HCT116 (cell line): ENCODE data around the gene KAT6B. TPM values are rescaled to one million over a fixed set of nuclear protein-coding genes. Genes with fewer than 3 reads are reported as not detected.

Source experiments
- ATAC-seq: fragments of 200-7000 bp; cut with Tn5 transposase; 2 replicates; pipeline ENCODE4 v1.9.1; 2020; ENCODE audit warnings: mild to moderate bottlenecking, moderate library complexity
- BruUV-seq: library from RNA; stranded (reverse); fragments of 400-500 nt; replicated peaks from 2 replicates; lab custom pipeline; 2021; lab: Mats Ljungman, UMichigan
- CTCF ChIA-PET: fragments of 300-600 bp; sonication (Branson Sonifier 250); formaldehyde crosslinking; loops from one replicate; lab custom pipeline; 2021; ENCODE audit warnings: antibody characterized with exemption; lab: Charles Lee
- POLR2A ChIA-PET: fragments of 300-600, 350-600 bp; sonication (Branson Sonifier 250); formaldehyde crosslinking; loops from one replicate; lab custom pipeline; 2021; ENCODE audit warnings: antibody characterized with exemption; lab: Charles Lee
- RAD21 ChIA-PET, 2 experiments: fragments of 300-600 bp; sonication (Branson Sonifier 250); formaldehyde crosslinking; loops; one replicate each; lab custom pipeline; 2023; ENCODE audit warnings: low total read pairs in 2 of 2; ENCODE audit not compliant: uncharacterized antibody in 2 of 2, unreplicated experiment in 2 of 2, low non-redundant PET in 1 of 2; lab: Charles Lee
- DNase-seq: peaks from one replicate; pipeline ENCODE4 v3.0.0-alpha.2; 2010; ENCODE audit warnings: low read depth, low spot score
- H2AFZ ChIP-seq: fragments of 200-600 bp; shearing (Covaris generic), sonication (generic); 2 replicates; pipeline ENCODE4 v1.6.1; 2017; ENCODE audit warnings: low read depth, mixed run types, mixed read lengths, antibody characterized with exemption, low read length; ENCODE audit not compliant: poor library complexity, severe bottlenecking
- H3K27ac ChIP-seq: 2 replicates; pipeline ENCODE4 v1.5.1; 2012; ENCODE audit warnings: low read depth, low read length
- H3K27me3 ChIP-seq: fragments of 200-600 bp; sonication (generic); 2 replicates; pipeline ENCODE4 v1.6.1; 2016; ENCODE audit warnings: mixed run types, low read length, mixed read lengths; ENCODE audit not compliant: insufficient read depth
- H3K36me3 ChIP-seq, 2 experiments: fragments of 200-500 bp in 1 of 2; fragments of 200-600 bp in 1 of 2; sonication (Bioruptor generic) in 1 of 2; sonication (generic) in 1 of 2; 2 replicates each; pipeline versions ENCODE4 v1.5.1 to v1.6.1; 2014 to 2016; ENCODE audit warnings: low read length in 2 of 2, inconsistent platforms in 1 of 2, mixed read lengths in 1 of 2, mixed run types in 1 of 2; ENCODE audit not compliant: insufficient read depth in 2 of 2, control insufficient read depth in 1 of 2
- H3K4me1 ChIP-seq, 2 experiments: fragments of 200-600 bp in 1 of 2; sonication (generic) in 1 of 2; 2 replicates each; pipeline versions ENCODE4 v1.5.1 to v1.6.1; 2012 to 2017; ENCODE audit warnings: low read length in 2 of 2, inconsistent platforms in 1 of 2, mild to moderate bottlenecking in 1 of 2, mixed read lengths in 1 of 2, mixed run types in 1 of 2, moderate library complexity in 1 of 2; ENCODE audit not compliant: insufficient read depth in 2 of 2, control insufficient read depth in 1 of 2
- H3K4me2 ChIP-seq: fragments of 200-600 bp; sonication (generic); 2 replicates; pipeline ENCODE4 v1.6.1; 2017; ENCODE audit warnings: mixed run types, low read length, mixed read lengths
- H3K4me3 ChIP-seq, 2 experiments: fragments of 200-600 bp in 1 of 2; sonication (generic) in 1 of 2; replicated peaks in 1 of 2; 2 replicates each; pipeline ENCODE4 v1.5.1; 2011 to 2016; ENCODE audit warnings: low read length in 2 of 2, control low read depth in 1 of 2, low read depth in 1 of 2, mild to moderate bottlenecking in 1 of 2, mixed read lengths in 1 of 2, mixed run types in 1 of 2
- H3K79me2 ChIP-seq: fragments of 200-600 bp; sonication (generic); 2 replicates; pipeline ENCODE4 v1.6.1; 2017; ENCODE audit warnings: mild to moderate bottlenecking, mixed run types, low read length, moderate library complexity, mixed read lengths; ENCODE audit not compliant: insufficient read depth
- H3K9ac ChIP-seq: fragments of 200-600 bp; sonication (generic); 2 replicates; pipeline ENCODE4 v1.6.1; 2016; ENCODE audit warnings: low read length, mixed read lengths
- H3K9me2 ChIP-seq: fragments of 200-600 bp; sonication (generic), shearing (Covaris generic); 2 replicates; pipeline ENCODE4 v1.6.1; 2017; ENCODE audit warnings: mixed run types, mild to moderate bottlenecking, moderate library complexity; ENCODE audit not compliant: insufficient read depth
- H3K9me3 ChIP-seq, 2 experiments: fragments of 200-500 bp in 1 of 2; fragments of 200-600 bp in 1 of 2; sonication (Bioruptor generic) in 1 of 2; sonication (generic) in 1 of 2; 2 replicates each; pipeline ENCODE4 v1.6.1; 2014 to 2017; ENCODE audit warnings: low read length in 2 of 2, mixed read lengths in 2 of 2, inconsistent platforms in 1 of 2, low read depth in 1 of 2, mild to moderate bottlenecking in 1 of 2, mixed run types in 1 of 2, moderate library complexity in 1 of 2; ENCODE audit not compliant: control insufficient read depth in 1 of 2, insufficient read depth in 1 of 2
- H4K20me1 ChIP-seq: fragments of 200-600 bp; sonication (generic), shearing (Covaris generic); 2 replicates; pipeline ENCODE4 v1.6.1; 2017; ENCODE audit warnings: mixed run types, mild to moderate bottlenecking, moderate library complexity; ENCODE audit not compliant: insufficient read depth
- EGR1 ChIP-seq: IDR thresholded peaks from 2 replicates; pipeline ENCODE4 v1.6.1; 2012; ENCODE audit warnings: low read depth
- EZH2 ChIP-seq: fragments of 200-600 bp; sonication (generic); IDR thresholded peaks from 2 replicates; pipeline ENCODE4 v1.6.1; 2017; ENCODE audit warnings: antibody characterized with exemption, mixed run types
- EZH2phosphoT487 ChIP-seq: fragments of 200-600 bp; IDR thresholded peaks from 2 replicates; pipeline ENCODE4 v1.6.1; 2018; ENCODE audit warnings: antibody characterized with exemption, borderline replicate concordance
- JUND ChIP-seq: IDR thresholded peaks from 2 replicates; pipeline ENCODE4 v1.6.1; 2012
- POLR2A ChIP-seq: IDR thresholded peaks from 2 replicates; pipeline ENCODE4 v1.7.0; 2011; ENCODE audit warnings: borderline replicate concordance; ENCODE audit not compliant: insufficient read depth, insufficient read length; ENCODE audit errors: extremely low read depth
- POLR2AphosphoS5 ChIP-seq: IDR thresholded peaks from 2 replicates; pipeline ENCODE4 v1.6.1; 2011; ENCODE audit warnings: mild to moderate bottlenecking, low read depth, low read length, moderate library complexity
- RAD21 ChIP-seq: IDR thresholded peaks from 2 replicates; pipeline ENCODE4 v1.6.1; 2012; ENCODE audit warnings: low read depth, mild to moderate bottlenecking
- SIN3A ChIP-seq: IDR thresholded peaks from 2 replicates; pipeline ENCODE4 v1.6.1; 2012; ENCODE audit warnings: low read depth
- SRF ChIP-seq: IDR thresholded peaks from 2 replicates; pipeline ENCODE4 v1.6.1; 2012; ENCODE audit warnings: low read depth
- intact Hi-C: fragments of 100-400 bp; cut with micrococcal nuclease; formaldehyde crosslinking; loops from 2 replicates; pipeline ENCODE4 v1.10.0; 2022
- total RNA-seq: library from RNA; stranded (reverse); gene quantifications from one replicate; pipeline ENCODE4 v1.2.1, GENCODE V29; 2021; ENCODE audit not compliant: unreplicated experiment
- TF ChIP-seq, protein P1 (sequence below): IDR thresholded peaks from 2 replicates; pipeline ENCODE4 v1.6.1; 2011; ENCODE audit warnings: mild to moderate bottlenecking, low read length, moderate library complexity; ENCODE audit not compliant: insufficient replicate concordance; ENCODE audit errors: extremely low read depth
- TF ChIP-seq, protein P2 (sequence below): IDR thresholded peaks from 2 replicates; pipeline ENCODE4 v1.6.1; 2012
- TF ChIP-seq, protein P3 (sequence below): IDR thresholded peaks from 2 replicates; pipeline ENCODE4 v1.6.1; 2012

KAT6B gene
- total RNA-seq, 1 experiment from 2014 or later, result 17.8 TPM

DNA sequence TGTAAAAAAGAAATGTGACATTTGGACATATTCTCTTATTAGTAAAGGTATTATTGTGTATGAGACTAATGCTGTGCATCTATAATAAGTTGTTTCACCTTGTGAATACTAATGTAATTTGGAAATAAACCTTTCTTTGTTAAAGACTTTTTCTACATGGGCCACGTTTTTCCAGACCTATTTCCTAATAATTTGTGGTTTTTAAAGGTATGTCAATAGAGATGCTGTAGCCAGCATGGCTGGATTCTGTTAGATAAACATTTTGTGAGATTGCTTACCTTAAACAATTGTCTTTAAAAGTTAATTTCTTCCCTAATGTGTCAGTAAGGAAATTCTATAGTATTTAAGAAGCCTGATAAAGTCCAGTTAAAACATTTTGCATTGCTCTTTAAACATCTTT is 56.0 kb downstream of the KAT6B start:
- no peak for ATAC-seq
- BruUV-seq, result no TSS peak
- RAD21 ChIA-PET, result no interaction called here
- no peak overlapping the region for H2AFZ ChIP-seq
- H3K27ac ChIP-seq, result no peak overlapping the region
- no peaks in the 10 kb centered on the region for H3K27me3 ChIP-seq
- DNase-seq, result no peak
- no peak overlapping the region for H3K4me2 ChIP-seq
- intact Hi-C loops, result no loop called here
- POLR2A ChIA-PET, result no interaction called here
- no peak overlapping the region for H3K4me3 ChIP-seq
- H3K79me2 ChIP-seq, result no peaks in the 10 kb centered on the region
- no peaks in the 10 kb centered on the region for H4K20me1 ChIP-seq
- H3K4me1 ChIP-seq, result no peaks in the 10 kb centered on the region
- CTCF ChIA-PET, result no interaction called here
- TF ChIP-seq EZH2phosphoT487, result no peak
- no peak for TF ChIP-seq EZH2
- TF ChIP-seq, protein P1, sequence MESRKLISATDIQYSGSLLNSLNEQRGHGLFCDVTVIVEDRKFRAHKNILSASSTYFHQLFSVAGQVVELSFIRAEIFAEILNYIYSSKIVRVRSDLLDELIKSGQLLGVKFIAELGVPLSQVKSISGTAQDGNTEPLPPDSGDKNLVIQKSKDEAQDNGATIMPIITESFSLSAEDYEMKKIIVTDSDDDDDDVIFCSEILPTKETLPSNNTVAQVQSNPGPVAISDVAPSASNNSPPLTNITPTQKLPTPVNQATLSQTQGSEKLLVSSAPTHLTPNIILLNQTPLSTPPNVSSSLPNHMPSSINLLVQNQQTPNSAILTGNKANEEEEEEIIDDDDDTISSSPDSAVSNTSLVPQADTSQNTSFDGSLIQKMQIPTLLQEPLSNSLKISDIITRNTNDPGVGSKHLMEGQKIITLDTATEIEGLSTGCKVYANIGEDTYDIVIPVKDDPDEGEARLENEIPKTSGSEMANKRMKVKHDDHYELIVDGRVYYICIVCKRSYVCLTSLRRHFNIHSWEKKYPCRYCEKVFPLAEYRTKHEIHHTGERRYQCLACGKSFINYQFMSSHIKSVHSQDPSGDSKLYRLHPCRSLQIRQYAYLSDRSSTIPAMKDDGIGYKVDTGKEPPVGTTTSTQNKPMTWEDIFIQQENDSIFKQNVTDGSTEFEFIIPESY, result no peak
- no peak for TF ChIP-seq SIN3A
- no peak for TF ChIP-seq RAD21
- TF ChIP-seq, protein P2, sequence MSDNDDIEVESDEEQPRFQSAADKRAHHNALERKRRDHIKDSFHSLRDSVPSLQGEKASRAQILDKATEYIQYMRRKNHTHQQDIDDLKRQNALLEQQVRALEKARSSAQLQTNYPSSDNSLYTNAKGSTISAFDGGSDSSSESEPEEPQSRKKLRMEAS, result no peak
- no peak for TF ChIP-seq SRF
- no peak for TF ChIP-seq JUND
- no peak for TF ChIP-seq POLR2AphosphoS5
- TF ChIP-seq POLR2A, result no peak
- TF ChIP-seq EGR1, result no peak
- TF ChIP-seq, protein P3, sequence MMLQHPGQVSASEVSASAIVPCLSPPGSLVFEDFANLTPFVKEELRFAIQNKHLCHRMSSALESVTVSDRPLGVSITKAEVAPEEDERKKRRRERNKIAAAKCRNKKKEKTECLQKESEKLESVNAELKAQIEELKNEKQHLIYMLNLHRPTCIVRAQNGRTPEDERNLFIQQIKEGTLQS, result no peak
- no peaks in the 10 kb centered on the region for H3K36me3 ChIP-seq
- no peak overlapping the region for H3K9ac ChIP-seq
- H3K9me3 ChIP-seq, result no peaks in the 10 kb centered on the region
- H3K9me2 ChIP-seq, result no peaks in the 10 kb centered on the region
